ENCODE data around the gene LVRN.
"Not testable (repeated sequence)": the region's sequence is repeated elsewhere in the genome, so short reads cannot be mapped to it uniquely, and the experiment has no call there.

The LVRN gene, protein sequence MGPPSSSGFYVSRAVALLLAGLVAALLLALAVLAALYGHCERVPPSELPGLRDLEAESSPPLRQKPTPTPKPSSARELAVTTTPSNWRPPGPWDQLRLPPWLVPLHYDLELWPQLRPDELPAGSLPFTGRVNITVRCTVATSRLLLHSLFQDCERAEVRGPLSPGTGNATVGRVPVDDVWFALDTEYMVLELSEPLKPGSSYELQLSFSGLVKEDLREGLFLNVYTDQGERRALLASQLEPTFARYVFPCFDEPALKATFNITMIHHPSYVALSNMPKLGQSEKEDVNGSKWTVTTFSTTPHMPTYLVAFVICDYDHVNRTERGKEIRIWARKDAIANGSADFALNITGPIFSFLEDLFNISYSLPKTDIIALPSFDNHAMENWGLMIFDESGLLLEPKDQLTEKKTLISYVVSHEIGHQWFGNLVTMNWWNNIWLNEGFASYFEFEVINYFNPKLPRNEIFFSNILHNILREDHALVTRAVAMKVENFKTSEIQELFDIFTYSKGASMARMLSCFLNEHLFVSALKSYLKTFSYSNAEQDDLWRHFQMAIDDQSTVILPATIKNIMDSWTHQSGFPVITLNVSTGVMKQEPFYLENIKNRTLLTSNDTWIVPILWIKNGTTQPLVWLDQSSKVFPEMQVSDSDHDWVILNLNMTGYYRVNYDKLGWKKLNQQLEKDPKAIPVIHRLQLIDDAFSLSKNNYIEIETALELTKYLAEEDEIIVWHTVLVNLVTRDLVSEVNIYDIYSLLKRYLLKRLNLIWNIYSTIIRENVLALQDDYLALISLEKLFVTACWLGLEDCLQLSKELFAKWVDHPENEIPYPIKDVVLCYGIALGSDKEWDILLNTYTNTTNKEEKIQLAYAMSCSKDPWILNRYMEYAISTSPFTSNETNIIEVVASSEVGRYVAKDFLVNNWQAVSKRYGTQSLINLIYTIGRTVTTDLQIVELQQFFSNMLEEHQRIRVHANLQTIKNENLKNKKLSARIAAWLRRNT

DNA sequence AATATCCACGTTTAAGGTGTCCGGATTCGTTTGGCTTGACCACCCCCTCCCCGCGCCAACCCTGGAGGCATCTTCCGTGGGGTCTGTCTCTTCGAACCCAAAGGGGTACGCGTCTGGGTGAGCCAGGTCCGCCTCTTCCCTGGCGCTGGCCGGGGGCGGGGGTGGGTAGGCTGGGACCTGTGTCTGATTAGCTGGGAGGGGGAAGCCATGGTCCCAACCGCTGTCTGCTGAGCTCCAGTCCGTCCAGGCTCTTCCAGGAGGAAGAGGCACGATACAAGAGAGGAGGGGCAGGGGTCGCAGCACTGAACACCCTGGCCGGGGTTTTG lies at the start of gene LVRN:
TSS of gene LVRN (plus strand) at position 237 of the 326 bp plus-strand sequence. CDS start 143 bp downstream, outside the sequence.
- H3K9me3 Mint-ChIP-seq (ENCODE audit: low read depth), result no peaks in the 10 kb centered on the region
- H3K27me3 Mint-ChIP-seq, result peaks cover 42% of the 10 kb centered on the region
- no peak within 1 kb of the TSS for H3K27ac Mint-ChIP-seq
- peak within 1 kb of the TSS; percentile 48 for H3K4me3 Mint-ChIP-seq
- no peaks in the 10 kb centered on the region for H3K36me3 Mint-ChIP-seq
- H3K4me1 Mint-ChIP-seq (ENCODE audit: low read depth), result peaks cover 9% of the 10 kb centered on the region

DNA sequence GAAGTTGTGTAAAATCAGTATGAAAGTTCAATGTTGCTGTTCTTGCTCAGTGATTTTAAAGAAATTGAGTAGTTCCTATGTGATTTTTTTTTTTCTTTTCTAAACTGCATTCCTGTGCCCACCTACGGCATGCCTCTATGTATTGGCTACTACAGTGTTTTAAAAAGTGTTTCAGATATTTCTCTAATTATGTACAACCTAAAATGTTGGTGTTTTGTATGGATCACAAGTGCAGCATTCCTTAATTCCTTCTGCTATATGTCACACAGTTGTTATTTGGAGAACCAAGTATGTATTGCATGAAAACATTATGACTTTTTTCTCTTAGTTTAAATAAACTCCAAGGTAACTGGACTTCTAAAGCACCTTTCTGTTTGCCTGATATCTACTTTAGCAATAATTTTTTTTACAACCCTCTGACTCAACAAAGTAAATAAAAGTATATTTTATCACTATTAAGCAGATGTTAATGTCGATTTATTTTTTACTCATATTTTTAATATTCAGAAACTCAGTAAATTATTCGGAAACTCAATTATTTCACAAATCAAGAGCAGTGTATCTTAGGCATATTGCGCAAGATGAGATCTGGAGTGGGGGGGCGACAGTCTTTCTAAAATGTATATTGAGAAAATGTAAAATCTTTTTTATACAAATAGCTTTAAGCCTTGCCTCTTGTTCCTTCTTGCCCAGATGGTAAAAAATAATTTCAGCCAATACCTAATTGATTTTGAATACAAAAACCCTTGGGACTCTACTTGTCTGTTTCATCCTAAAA lies 48.5 kb upstream of the LVRN start:
- H3K4me1 Mint-ChIP-seq (ENCODE audit: low read depth); H3K36me3 Mint-ChIP-seq; H3K9me3 Mint-ChIP-seq (ENCODE audit: low read depth); H3K27ac Mint-ChIP-seq; H3K4me3 Mint-ChIP-seq; H3K27me3 Mint-ChIP-seq: not testable (repeated sequence)

DNA sequence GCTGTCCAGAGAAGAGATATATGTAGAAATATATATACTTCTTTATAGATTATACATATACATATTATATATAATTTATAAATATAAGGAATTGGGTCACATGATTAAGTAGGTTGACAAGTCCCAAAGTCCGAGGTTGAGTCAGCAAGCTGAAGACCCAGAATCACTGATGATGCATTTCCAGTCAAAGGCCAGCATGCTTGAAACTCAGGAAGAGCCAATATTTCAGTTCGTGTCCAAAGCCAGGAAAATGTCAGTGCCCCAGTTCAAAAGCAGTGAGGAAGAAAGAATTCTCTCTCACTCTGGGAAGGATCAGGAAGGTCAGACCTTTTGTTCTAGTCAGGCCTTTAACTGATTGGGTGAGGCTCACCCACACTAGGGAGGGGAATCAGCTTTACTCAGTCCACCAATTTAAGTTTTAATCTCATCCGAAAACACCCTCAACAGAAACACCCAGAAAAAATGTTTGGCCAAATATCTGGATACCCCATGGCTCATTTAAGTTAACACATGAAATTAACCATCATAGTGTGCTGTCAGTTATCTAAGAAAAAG lies 42.0 kb upstream of the LVRN start:
- Mint-ChIP-seq H3K36me3 (peaks cover 4% of the 10 kb centered on the region), H3K4me1 (ENCODE audit: low read depth) (no peaks in the 10 kb centered on the region), H3K27ac (no peak overlapping the region), H3K9me3 (ENCODE audit: low read depth) (no peaks in the 10 kb centered on the region), H3K4me3 (no peak overlapping the region), H3K27me3 (no peaks in the 10 kb centered on the region)

DNA sequence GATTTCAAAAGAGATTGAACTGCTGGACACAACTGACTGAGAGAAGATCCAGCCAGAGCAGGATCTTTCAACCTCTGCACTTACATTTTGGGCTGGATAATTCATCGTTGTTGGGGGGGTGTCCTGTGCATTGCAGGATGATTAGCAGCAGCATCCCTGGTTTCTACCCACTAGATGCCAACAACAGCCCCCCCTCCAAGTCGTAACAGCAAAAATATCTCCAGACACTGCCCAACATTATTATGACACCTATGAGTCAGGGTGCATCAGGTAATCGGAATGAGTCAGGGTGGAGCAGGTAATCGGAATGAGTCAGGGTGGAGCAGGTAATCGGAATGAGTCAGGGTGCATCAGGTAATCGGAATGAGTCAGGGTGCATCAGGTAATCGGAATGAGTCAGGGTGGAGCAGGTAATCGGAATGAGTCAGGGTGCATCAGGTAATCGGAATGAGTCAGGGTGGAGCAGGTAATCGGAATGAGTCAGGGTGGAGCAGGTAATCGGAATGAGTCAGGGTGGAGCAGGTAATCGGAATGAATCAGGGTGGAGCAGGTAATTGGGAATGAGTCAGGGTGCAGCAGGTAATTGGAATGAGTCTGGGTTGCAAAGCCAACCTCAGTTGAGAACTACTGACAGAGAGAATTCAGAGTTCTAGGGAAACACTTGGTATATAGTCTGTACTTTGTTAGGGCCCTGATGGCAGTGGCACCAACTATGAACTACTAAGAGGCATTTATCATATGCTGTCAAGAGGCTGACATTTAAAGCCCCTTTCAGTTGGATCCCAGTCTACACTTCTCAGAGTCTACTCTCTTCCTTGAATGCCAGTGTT lies 33.5 kb upstream of the LVRN start:
- not testable (repeated sequence) for H3K4me3 Mint-ChIP-seq; H3K9me3 Mint-ChIP-seq (ENCODE audit: low read depth); H3K4me1 Mint-ChIP-seq (ENCODE audit: low read depth); H3K36me3 Mint-ChIP-seq; H3K27ac Mint-ChIP-seq; H3K27me3 Mint-ChIP-seq

DNA sequence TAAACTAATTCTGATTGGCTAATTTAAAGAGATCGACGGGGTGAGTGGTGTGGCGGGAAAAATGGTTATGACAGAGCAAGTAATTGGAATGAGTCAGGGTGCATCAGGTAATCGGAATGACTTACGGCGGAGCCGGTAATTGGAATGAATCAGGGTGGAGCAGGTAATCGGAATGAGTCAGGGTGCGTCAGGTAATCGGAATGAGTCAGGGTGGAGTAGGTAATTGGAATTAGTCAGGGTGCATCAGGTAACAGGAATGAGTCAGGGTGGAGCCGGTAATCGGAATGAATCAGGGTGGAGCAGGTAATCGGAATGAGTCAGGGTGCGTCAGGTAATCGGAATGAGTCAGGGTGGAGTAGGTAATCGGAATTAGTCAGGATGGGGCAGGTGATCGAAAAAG lies 32.1 kb upstream of the LVRN start:
- not testable (repeated sequence) for H3K27ac Mint-ChIP-seq; H3K27me3 Mint-ChIP-seq; H3K9me3 Mint-ChIP-seq (ENCODE audit: low read depth); H3K36me3 Mint-ChIP-seq; H3K4me3 Mint-ChIP-seq; H3K4me1 Mint-ChIP-seq (ENCODE audit: low read depth)

DNA sequence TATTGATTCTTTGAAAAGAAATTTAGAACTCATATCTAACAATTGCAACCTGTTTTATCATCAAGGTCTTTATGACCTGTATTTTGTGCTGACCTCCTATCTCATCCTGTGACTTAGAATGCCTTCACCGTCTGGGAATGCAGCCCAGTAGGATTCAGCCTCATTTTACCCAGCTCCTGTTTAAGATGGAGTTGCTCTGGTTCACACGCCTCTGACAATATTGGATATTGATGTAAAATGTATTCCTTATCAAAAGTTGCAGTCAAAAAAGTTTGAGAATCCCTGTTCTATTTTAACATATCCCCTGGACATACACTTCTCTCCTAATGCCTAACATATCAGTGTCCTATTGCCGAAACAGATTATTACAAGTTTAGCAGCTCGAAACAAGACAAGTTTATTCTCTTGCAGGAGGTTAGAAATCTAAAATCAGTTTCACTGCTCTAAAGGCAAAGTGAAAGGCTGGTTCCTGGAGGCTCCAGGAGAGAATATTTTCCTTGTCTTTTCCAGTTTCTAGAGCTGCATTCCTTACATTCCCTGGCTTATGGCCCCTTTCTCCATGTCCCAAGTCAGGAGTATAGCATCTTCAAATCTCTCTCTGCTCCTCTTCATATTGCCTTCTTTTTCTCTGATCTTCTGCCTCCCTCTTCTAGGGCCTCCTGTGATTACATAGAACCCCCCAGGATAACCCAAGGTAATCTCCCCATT lies 31.5 kb upstream of the LVRN start:
- no peaks in the 10 kb centered on the region for H3K4me1 Mint-ChIP-seq (ENCODE audit: low read depth)
- no peaks in the 10 kb centered on the region for H3K36me3 Mint-ChIP-seq

DNA sequence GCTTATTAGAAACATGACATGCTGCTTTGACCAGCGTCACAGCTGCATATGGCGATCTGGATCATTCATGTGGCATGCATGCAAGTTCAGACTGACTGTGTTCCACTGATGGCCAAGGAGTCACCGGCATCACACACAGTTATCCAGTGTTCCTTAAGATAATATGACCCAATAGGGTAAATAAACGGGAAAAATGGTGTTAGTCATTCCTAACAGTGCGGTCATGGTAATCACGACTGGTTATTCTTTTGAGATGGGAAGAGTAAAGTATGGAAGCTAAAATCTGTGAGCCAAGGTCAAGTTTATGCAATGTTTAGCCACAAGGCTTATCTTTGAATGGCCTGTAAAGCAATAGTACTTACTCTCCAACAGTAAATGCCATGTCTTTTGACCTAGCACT lies 29.3 kb upstream of the LVRN start:
- no peaks in the 10 kb centered on the region for H3K4me1 Mint-ChIP-seq (ENCODE audit: low read depth)
- peaks cover 3% of the 10 kb centered on the region for H3K9me3 Mint-ChIP-seq (ENCODE audit: low read depth)
- no peak overlapping the region for H3K4me3 Mint-ChIP-seq
- peaks cover 3% of the 10 kb centered on the region for H3K27me3 Mint-ChIP-seq
- no peak overlapping the region for H3K27ac Mint-ChIP-seq
- no peaks in the 10 kb centered on the region for H3K36me3 Mint-ChIP-seq

More for the DNA sequence above, 31.5 kb upstream of the LVRN start:
- no peaks in the 10 kb centered on the region for H3K9me3 Mint-ChIP-seq (ENCODE audit: low read depth)
- no peak overlapping the region for H3K27ac Mint-ChIP-seq
- no peak overlapping the region for H3K4me3 Mint-ChIP-seq
- no peaks in the 10 kb centered on the region for H3K27me3 Mint-ChIP-seq

DNA sequence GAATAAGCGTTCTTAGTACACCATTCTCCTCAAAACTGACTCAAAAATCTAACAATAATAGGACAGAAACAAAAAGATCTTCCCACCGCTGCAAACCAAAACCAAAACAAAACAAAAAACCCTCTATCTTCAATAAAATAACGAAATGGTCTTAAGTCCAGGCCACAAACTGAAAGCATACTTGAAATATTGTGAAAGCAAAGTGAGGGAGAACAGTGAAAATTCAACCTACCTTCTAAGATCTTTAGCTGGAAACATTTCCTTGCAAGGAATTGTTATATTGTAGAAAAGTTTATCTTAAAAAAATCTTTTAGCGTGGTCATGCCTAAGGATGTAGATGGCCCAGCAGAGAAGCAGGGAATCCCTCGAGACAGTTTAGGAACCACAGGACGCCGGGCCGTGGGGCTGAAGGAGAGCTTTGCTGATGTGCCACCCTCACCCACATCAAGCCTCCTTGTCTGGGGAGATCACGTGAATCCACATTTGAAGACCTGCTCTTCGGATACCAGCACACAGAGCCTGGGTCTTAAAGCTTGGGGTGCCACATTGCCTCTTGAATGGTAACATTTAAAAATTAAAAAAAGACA lies 27.8 kb upstream of the LVRN start:
- Mint-ChIP-seq H3K9me3 (ENCODE audit: low read depth) (peaks cover 3% of the 10 kb centered on the region), H3K27me3 (peaks cover 3% of the 10 kb centered on the region), H3K36me3 (no peaks in the 10 kb centered on the region), H3K27ac (no peak overlapping the region), H3K4me3 (no peak overlapping the region), H3K4me1 (ENCODE audit: low read depth) (no peaks in the 10 kb centered on the region)

DNA sequence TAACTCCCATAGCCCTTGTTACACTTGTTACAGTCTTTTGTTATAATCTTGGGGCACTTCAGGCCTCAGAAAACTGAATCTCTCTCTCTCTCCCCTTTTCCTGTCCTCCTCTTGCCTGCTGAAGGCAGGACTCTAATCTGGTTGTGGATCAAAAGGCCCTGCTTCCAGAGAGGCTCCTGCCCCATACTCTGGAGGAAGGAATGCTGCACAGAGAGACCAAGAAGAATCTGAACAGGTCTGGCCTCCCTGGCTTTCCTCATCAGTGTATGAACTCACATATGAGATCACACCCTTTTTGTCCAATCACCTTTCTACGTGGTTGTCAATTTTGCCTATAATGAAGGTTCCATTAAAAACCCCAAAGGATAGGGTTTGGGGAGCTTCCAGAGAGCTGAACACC lies 26.2 kb upstream of the LVRN start:
- Mint-ChIP-seq H3K27me3 (peaks cover 3% of the 10 kb centered on the region), H3K4me3 (no peak overlapping the region), H3K36me3 (no peaks in the 10 kb centered on the region), H3K9me3 (ENCODE audit: low read depth) (peaks cover 4% of the 10 kb centered on the region), H3K27ac (no peak overlapping the region), H3K4me1 (ENCODE audit: low read depth) (no peaks in the 10 kb centered on the region)

DNA sequence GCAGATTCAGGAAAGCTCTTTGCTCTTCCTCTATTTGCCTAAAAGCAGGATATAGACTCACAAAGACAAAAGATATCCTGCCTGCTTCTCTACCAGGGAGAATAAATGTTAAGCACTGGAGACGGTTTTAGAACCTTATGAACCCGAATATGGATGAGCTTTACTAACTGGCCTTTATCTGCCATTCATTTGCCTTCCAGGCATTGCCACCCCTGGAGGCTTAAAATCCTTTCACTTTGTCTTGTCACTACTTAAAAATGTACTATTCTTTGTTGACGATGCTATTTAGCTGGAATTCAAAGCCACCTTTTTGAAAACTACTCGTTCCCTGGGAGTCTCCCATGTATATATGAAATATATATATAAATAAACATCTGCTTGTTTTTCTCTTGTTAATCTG lies 23.2 kb upstream of the LVRN start:
- Mint-ChIP-seq H3K27ac (no peak overlapping the region), H3K9me3 (ENCODE audit: low read depth) (peaks cover 7% of the 10 kb centered on the region), H3K27me3 (peaks cover 3% of the 10 kb centered on the region), H3K4me1 (ENCODE audit: low read depth) (no peaks in the 10 kb centered on the region), H3K4me3 (no peak overlapping the region), H3K36me3 (no peaks in the 10 kb centered on the region)

DNA sequence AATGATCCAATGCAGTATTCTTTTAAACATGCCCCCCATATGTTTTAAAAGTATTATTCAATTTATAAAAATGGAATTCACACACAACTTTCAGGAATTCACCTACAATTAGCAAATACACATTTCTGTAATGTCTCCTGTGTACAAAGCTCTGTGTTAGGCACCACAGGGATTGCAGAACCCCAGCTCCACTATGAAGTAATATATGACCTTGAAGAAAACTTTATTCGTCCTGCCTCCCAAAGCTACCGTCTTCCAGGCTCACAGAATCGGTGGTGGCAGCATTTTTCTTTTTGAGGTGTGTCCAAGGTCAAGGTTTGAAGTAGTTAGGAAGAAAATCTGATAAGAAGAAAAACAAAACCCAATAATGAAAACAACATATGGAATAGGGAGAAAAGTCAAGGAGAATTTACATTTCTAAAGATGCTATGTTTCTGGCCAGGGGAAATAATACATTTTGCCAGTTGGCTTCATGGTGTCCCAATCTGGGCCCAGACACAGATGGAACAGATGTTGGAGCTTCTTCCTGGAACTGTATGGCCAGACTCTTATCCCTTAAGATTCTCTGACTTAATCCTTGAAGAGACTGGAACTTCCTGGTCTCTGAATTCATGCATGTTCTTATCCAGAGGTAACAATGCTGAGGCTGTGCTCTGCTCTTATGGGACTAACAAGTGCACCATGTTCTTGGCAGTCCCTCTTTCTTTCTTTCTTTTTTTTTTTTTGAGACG lies 22.0 kb upstream of the LVRN start:
- Mint-ChIP-seq H3K4me1 (ENCODE audit: low read depth) (no peaks in the 10 kb centered on the region), H3K4me3 (no peak overlapping the region), H3K36me3 (no peaks in the 10 kb centered on the region), H3K27me3 (peaks cover 3% of the 10 kb centered on the region), H3K27ac (no peak overlapping the region), H3K9me3 (ENCODE audit: low read depth) (peaks cover 7% of the 10 kb centered on the region)

DNA sequence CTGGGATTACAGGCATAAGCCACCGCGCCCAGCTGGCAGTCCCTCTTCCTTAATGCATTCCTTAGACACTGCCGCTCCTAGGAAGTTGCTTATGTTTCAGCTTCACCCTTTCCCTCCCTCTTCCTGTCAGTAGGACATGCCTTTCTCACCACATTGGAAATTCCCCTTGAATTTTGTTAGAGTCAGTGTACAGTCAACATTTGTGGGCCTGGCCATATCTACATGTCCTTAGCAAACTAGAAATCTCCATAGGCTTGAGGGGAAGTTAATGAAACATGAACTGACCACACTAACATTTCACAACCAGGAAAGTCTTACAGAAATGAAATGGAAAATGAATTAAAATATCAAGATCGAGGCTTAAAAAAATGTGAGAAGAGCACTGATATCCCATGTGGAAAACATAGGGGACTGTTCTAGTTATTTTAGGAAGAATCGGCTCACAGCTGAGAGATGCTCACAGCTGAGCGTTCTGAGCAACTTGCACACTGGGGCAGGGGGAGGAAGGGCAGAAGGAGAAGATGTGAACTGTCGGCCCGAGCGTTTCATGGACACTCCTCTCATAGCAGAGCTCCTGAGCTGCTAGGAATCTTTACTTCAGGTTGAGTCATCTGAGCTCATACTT lies 21.1 kb upstream of the LVRN start:
- H3K4me3 Mint-ChIP-seq, result no peak overlapping the region
- H3K9me3 Mint-ChIP-seq (ENCODE audit: low read depth), result peaks cover 7% of the 10 kb centered on the region
- H3K27me3 Mint-ChIP-seq, result peaks cover 3% of the 10 kb centered on the region
- no peaks in the 10 kb centered on the region for H3K4me1 Mint-ChIP-seq (ENCODE audit: low read depth)
- no peak overlapping the region for H3K27ac Mint-ChIP-seq
- H3K36me3 Mint-ChIP-seq, result no peaks in the 10 kb centered on the region
